HepG2 (cell line): Measurements from ENCODE around the gene PKIB. TPM values are rescaled to one million over a fixed set of nuclear protein-coding genes. Genes with fewer than 3 reads are reported as not detected.

ENCODE experiments used
- ATAC-seq: fragments of 200-7000 bp; cut with Tn5 transposase; 3 replicates; pipeline ENCODE4 v1.9.1; 2020; ENCODE audit warnings: mild to moderate bottlenecking, moderate library complexity
- BruUV-seq: library from RNA; stranded (reverse); fragments of 400-500 nt; replicated peaks from 2 replicates; lab custom pipeline; 2021; lab: Mats Ljungman, UMichigan
- CTCF ChIA-PET: fragments of 300-600 bp; formaldehyde crosslinking; extraction: SDS; loops from one replicate; lab custom pipeline; 2021; ENCODE audit warnings: low total read pairs, inconsistent platforms, low intra/inter-chr PET ratio; lab: Yijun Ruan, JAX
- POLR2A ChIA-PET: fragments of 350-600 bp; sonication (Branson Sonifier 250); formaldehyde crosslinking; loops from one replicate; lab custom pipeline; 2020; ENCODE audit warnings: antibody characterized with exemption, inconsistent platforms; lab: Yijun Ruan, JAX
- DNase-seq: peaks from one replicate; pipeline ENCODE4 v3.0.0-alpha.2; 2015; ENCODE audit warnings: low spot score
- FAIRE-seq: peaks from 3 replicates; lab custom pipeline; 2011; peaks lifted over from hg19 to GRCh38; lab: Jason Lieb, UNC
- H2AFZ ChIP-seq: one replicate; pipeline ENCODE4 v1.6.1; 2011; ENCODE audit warnings: low read length, inconsistent platforms
- H3K27ac ChIP-seq: fragments of 300-600 bp; 3 replicates; pipeline ENCODE4 v1.8.0; 2011; ENCODE audit warnings: mixed run types, mild to moderate bottlenecking, mixed read lengths, low read length, inconsistent platforms; ENCODE audit not compliant: insufficient read depth; ENCODE audit errors: extremely low read length
- H3K27me3 ChIP-seq, 2 experiments: fragments of 200-600 bp in 1 of 2; 2 replicates in 1 of 2; 3 replicates in 1 of 2; pipeline versions ENCODE4 v1.6.0 to v1.8.0; 2011; ENCODE audit warnings: low read length in 2 of 2, mild to moderate bottlenecking in 2 of 2, moderate library complexity in 2 of 2, inconsistent platforms in 1 of 2; ENCODE audit not compliant: insufficient read depth in 2 of 2, control insufficient read depth in 1 of 2
- H3K36me3 ChIP-seq, 2 experiments: fragments of 200-600 bp in 1 of 2; replicated peaks in 1 of 2; 2 replicates in 1 of 2; 3 replicates in 1 of 2; pipeline versions ENCODE4 v1.5.1 to v1.8.0; 2011; ENCODE audit warnings: low read length in 2 of 2, inconsistent platforms in 1 of 2; ENCODE audit not compliant: insufficient read depth in 2 of 2, control insufficient read depth in 1 of 2
- H3K4me1 ChIP-seq: 2 replicates; pipeline ENCODE4 v1.5.1; 2012; ENCODE audit warnings: low read length, inconsistent platforms; ENCODE audit not compliant: insufficient read depth
- H3K4me2 ChIP-seq: 2 replicates; pipeline ENCODE4 v1.6.0; 2011; ENCODE audit warnings: low read depth, low read length, inconsistent platforms
- H3K4me3 ChIP-seq, 3 experiments: fragments of 200-600 bp in 1 of 3; sonication (generic), shearing (Covaris generic) in 1 of 3; replicated peaks in 1 of 3; 2 replicates each; pipeline ENCODE4 v1.5.1; 2011 to 2016; ENCODE audit warnings: low read length in 3 of 3, inconsistent platforms in 2 of 3, low read depth in 2 of 3, mild to moderate bottlenecking in 2 of 3, control low read depth in 1 of 3, mixed read lengths in 1 of 3; ENCODE audit not compliant: insufficient read depth in 1 of 3
- H3K79me2 ChIP-seq: one replicate; pipeline ENCODE4 v1.6.1; 2011; ENCODE audit warnings: low read length, inconsistent platforms; ENCODE audit not compliant: insufficient read depth
- H3K9ac ChIP-seq: 2 replicates; pipeline ENCODE4 v1.6.0; 2011; ENCODE audit warnings: mild to moderate bottlenecking, low read depth, low read length, inconsistent platforms; ENCODE audit not compliant: insufficient read depth
- H3K9me3 ChIP-seq: 2 replicates; pipeline ENCODE4 v1.5.1; 2012; ENCODE audit warnings: mild to moderate bottlenecking, low read length
- H4K20me1 ChIP-seq: 2 replicates; pipeline ENCODE4 v1.6.0; 2011; ENCODE audit warnings: inconsistent platforms, mild to moderate bottlenecking, low read length, moderate library complexity; ENCODE audit not compliant: insufficient read depth
- CC2D1A ChIP-seq: sonication (generic); formaldehyde crosslinking; IDR thresholded peaks from 2 replicates; pipeline ENCODE4 v1.8.1; 2023; ENCODE audit warnings: mild to moderate bottlenecking, missing genetic modification reagents
- HMGA1 ChIP-seq: sonication (generic); formaldehyde crosslinking; conservative IDR thresholded peaks from 2 replicates; pipeline ENCODE4 v1.4.0; 2020; ENCODE audit warnings: missing genetic modification reagents
- NFE2 ChIP-seq: sonication (generic); formaldehyde crosslinking; IDR thresholded peaks from 2 replicates; pipeline ENCODE4 v1.4.0; 2020; ENCODE audit warnings: missing genetic modification reagents
- NFE2L1 ChIP-seq: sonication (generic); formaldehyde crosslinking; IDR thresholded peaks from 2 replicates; pipeline ENCODE4 v1.4.0; 2020; ENCODE audit warnings: missing genetic modification reagents, mild to moderate bottlenecking, borderline replicate concordance
- PCBP1 ChIP-seq: fragments of 200-400 bp; formaldehyde crosslinking; IDR thresholded peaks from 2 replicates; pipeline ENCODE4 v1.6.1; 2017; ENCODE audit warnings: mild to moderate bottlenecking, low read depth, low read length, borderline replicate concordance
- PLRG1 ChIP-seq: fragments of 450-650 bp; conservative IDR thresholded peaks from 2 replicates; pipeline ENCODE4 v1.6.1; 2016
- RFX3 ChIP-seq: IDR thresholded peaks from 2 replicates; pipeline ENCODE4 v1.6.1; 2016; ENCODE audit warnings: missing biosample characterization, missing genetic modification reagents
- RFXANK ChIP-seq: IDR thresholded peaks from 2 replicates; pipeline ENCODE4 v1.6.1; 2016
- RNF2 ChIP-seq: fragments of 450-650 bp; conservative IDR thresholded peaks from 2 replicates; pipeline ENCODE4 v1.6.1; 2016; ENCODE audit warnings: low read depth
- SIN3B ChIP-seq: fragments of 150-350 bp; IDR thresholded peaks from 2 replicates; pipeline ENCODE4 v1.6.1; 2014; ENCODE audit warnings: low read length
- SMAD1 ChIP-seq: sonication (generic); formaldehyde crosslinking; IDR thresholded peaks from 2 replicates; pipeline ENCODE4 v1.4.0; 2020; ENCODE audit warnings: missing genetic modification reagents, low read depth, mild to moderate bottlenecking, borderline replicate concordance
- SMYD3 ChIP-seq: sonication (generic); formaldehyde crosslinking; IDR thresholded peaks from 2 replicates; pipeline ENCODE4 v1.8.1; 2023; ENCODE audit warnings: mild to moderate bottlenecking, missing genetic modification reagents
- SRY ChIP-seq: sonication (generic); formaldehyde crosslinking; IDR thresholded peaks from 2 replicates; pipeline ENCODE4 v1.8.0; 2022; ENCODE audit warnings: mild to moderate bottlenecking, missing genetic modification reagents
- ZBTB40 ChIP-seq, 2 experiments: fragments of 450-650 bp in 1 of 2; sonication (generic) in 1 of 2; formaldehyde crosslinking in 1 of 2; IDR thresholded peaks; 2 replicates each; pipeline versions ENCODE4 v1.6.1 to v1.8.0; 2016 to 2022; ENCODE audit warnings: antibody characterized with exemption in 1 of 2, mild to moderate bottlenecking in 1 of 2, missing genetic modification reagents in 1 of 2
- ZNF121 ChIP-seq: sonication (generic); formaldehyde crosslinking; IDR thresholded peaks from 2 replicates; pipeline ENCODE4 v1.5.0; 2020; ENCODE audit warnings: mild to moderate bottlenecking, missing genetic modification reagents
- ZNF576 ChIP-seq: sonication (generic); formaldehyde crosslinking; IDR thresholded peaks from 2 replicates; pipeline ENCODE4 v1.4.0; 2020; ENCODE audit warnings: mild to moderate bottlenecking, missing genetic modification reagents
- WGBS: methylation state at CpG from one replicate; pipeline ENCODE4 v1.1.6; 2017; ENCODE audit warnings: low lambda C conversion rate; 5-methylcytosine and 5-hydroxymethylcytosine counted together
- in situ Hi-C: cut with HindIII; loops from 2 replicates; pipeline ENCODE4 v1.10.0; 2017; ENCODE audit warnings: low pct_unique_long_range_greater_than_20kb; ENCODE audit not compliant: extremely low pct_ligation_motif_present
- intact Hi-C: fragments of 100-400 bp; cut with micrococcal nuclease; formaldehyde crosslinking; loops from one replicate; pipeline ENCODE4 v1.10.0; 2022; ENCODE audit not compliant: unreplicated experiment
- polyA plus RNA-seq, 8 experiments: library from polyadenylated mRNA; depleted of rRNA in 3 of 8; stranded (reverse) in 7 of 8; unstranded in 1 of 8; fragments of >200 nt; fragmentation: Illumina TruSeq in 4 of 8; extraction: Trizol in 4 of 8; gene quantifications; 2 replicates each; pipeline versions ENCODE4 v1.2.1 to v1.2.3, GENCODE V29; 2011 to 2016; ENCODE audit warnings: low read depth in 4 of 8, missing spikeins in 1 of 8, mixed read lengths in 1 of 8; ENCODE audit not compliant: insufficient read depth in 1 of 8
- total RNA-seq, 5 experiments: library from RNA; depleted of rRNA; stranded (reverse); fragments of >200 nt; fragmentation: Illumina TruSeq; extraction: Trizol; gene quantifications; 2 replicates each; pipeline ENCODE4 v1.2.3, GENCODE V29; 2016; ENCODE audit warnings: low read depth in 1 of 5

Gene PKIB
- total and polyA plus RNA-seq, 2 of the 13 experiments (the other 11 are each of a cell fraction or from before 2014, with no cell fraction given), result 1.4 to 1.5 TPM

- CTCF ChIA-PET, result no interaction called here
- H3K4me3 ChIP-seq, result no peak overlapping the region
- TF ChIP-seq HMGA1 (CRISPR knock-in tag) (no peak), NFE2 (CRISPR knock-in tag) (no peak), ZNF576 (CRISPR knock-in tag) (no peak), PCBP1 (no peak), SRY (no peak), SMAD1 (CRISPR knock-in tag) (no peak), ZBTB40 (IDR thresholded peaks at IDR 0.05) (no peak), ZBTB40 (CRISPR knock-in tag; IDR thresholded peaks at IDR 0.05) (no peak), PLRG1 (no peak), SMYD3 (CRISPR knock-in tag) (no peak), SIN3B (no peak), RNF2 (no peak), RFXANK (CRISPR knock-in tag) (no peak), RFX3 (CRISPR knock-in tag) (no peak), NFE2L1 (CRISPR knock-in tag) (no peak), CC2D1A (CRISPR knock-in tag) (no peak), ZNF121 (CRISPR knock-in tag) (no peak)
- no peaks in the 10 kb centered on the region for H3K4me1 ChIP-seq
- no peaks in the 10 kb centered on the region for H3K9me3 ChIP-seq
- H3K9ac ChIP-seq, result no peak overlapping the region
- DNase-seq (no peak), ATAC-seq (no peak), FAIRE-seq (no peak)
- in situ Hi-C loops, result no loop called here
- no peak overlapping the region for H3K27ac ChIP-seq
- no peaks in the 10 kb centered on the region for H4K20me1 ChIP-seq
- no peak overlapping the region for H2AFZ ChIP-seq
- intact Hi-C loops, result no loop called here
- BruUV-seq, result no TSS peak
- 12% methylated on average over 3 of the region's 3 CpGs for WGBS
- H3K27me3 ChIP-seq, result no peaks in the 10 kb centered on the region
- H3K79me2 ChIP-seq, result no peaks in the 10 kb centered on the region
- H3K4me2 ChIP-seq, result no peak overlapping the region
- POLR2A ChIA-PET, result no interaction called here
- H3K36me3 ChIP-seq, result no peaks in the 10 kb centered on the region
Measured at GRCh38 chr6:122678841-122679240, 68.6 kb downstream of the PKIB start.
